GM10847 (cell line): Measurements from ENCODE around the gene CBLC.
A peak's percentile ranks its signal among the peaks of the same experiment; 100 is the strongest.

Experiments
- POLR2A ChIP-seq: IDR thresholded peaks from 2 replicates; pipeline ENCODE4 v1.6.1; 2011; ENCODE audit not compliant: insufficient read length; ENCODE audit errors: extremely low read depth

The CBLC gene

GRCh38 chr19:44753932-44754749 is 23.5 kb upstream of the CBLC start:
- TF ChIP-seq POLR2A, result peak; percentile 61

GRCh38 chr19:44754750-44755080 is 23.0 kb upstream of the CBLC start:
- TF ChIP-seq POLR2A, result no peak

GRCh38 chr19:44755219-44755618 is 22.5 kb upstream of the CBLC start:
- TF ChIP-seq POLR2A, result no peak

GRCh38 chr19:44756089-44756562 is 21.6 kb upstream of the CBLC start:
- no peak for TF ChIP-seq POLR2A

GRCh38 chr19:44757057-44757734 is 20.5 kb upstream of the CBLC start:
- no peak for TF ChIP-seq POLR2A

GRCh38 chr19:44757735-44758505 is 19.8 kb upstream of the CBLC start:
- no peak for TF ChIP-seq POLR2A

- no peak for TF ChIP-seq POLR2A
Observed at GRCh38 chr19:44758596-44758995, 19.1 kb upstream of the CBLC start.

- no peak for TF ChIP-seq POLR2A
Observed at GRCh38 chr19:44759083-44759804, 18.4 kb upstream of the CBLC start.

GRCh38 chr19:44762038-44762437 is 15.7 kb upstream of the CBLC start:
- TF ChIP-seq POLR2A, result no peak

GRCh38 chr19:44765033-44765948 is 12.4 kb upstream of the CBLC start:
- TF ChIP-seq POLR2A, result no peak

- TF ChIP-seq POLR2A, result no peak
Observed at GRCh38 chr19:44765949-44766335, 11.7 kb upstream of the CBLC start.

GRCh38 chr19:44767295-44768180 is 10.2 kb upstream of the CBLC start:
- TF ChIP-seq POLR2A, result no peak

- TF ChIP-seq POLR2A, result no peak
Observed at GRCh38 chr19:44770550-44771257, 7.0 kb upstream of the CBLC start.

- TF ChIP-seq POLR2A, result no peak
Observed at GRCh38 chr19:44772959-44773358, 4.7 kb upstream of the CBLC start.
